Esophagus squamous epithelium (tissue), 5 donors: ENCODE data around the gene KLHL28. TPM values are rescaled to one million over a fixed set of nuclear protein-coding genes. Genes with fewer than 3 reads are reported as not detected.
A peak's percentile ranks its signal among the peaks of the same experiment; 100 is the strongest.

ENCODE experiments used
- DNase-seq: peaks from one replicate; lab custom pipeline; 2025; lab: John Stamatoyannopoulos, UW
- H3K27ac ChIP-seq, 4 donors: fragments of 200-600 bp; sonication (generic); one replicate each; pipeline ENCODE4 v1.5.1; 2016 to 2019; ENCODE audit warnings: mild to moderate bottlenecking in 1 of 4
- H3K27me3 ChIP-seq, 4 donors: fragments of 200-600 bp; sonication (generic); 1 replicate in 3 of 4; 2 replicates in 1 of 4; pipeline versions ENCODE4 v1.5.1 to v1.6.0; 2017 to 2021; ENCODE audit warnings: antibody characterized with exemption in 1 of 4
- H3K36me3 ChIP-seq, 3 donors: fragments of 200-600 bp; sonication (generic); one replicate each; pipeline ENCODE4 v1.5.1; 2016 to 2019
- H3K4me1 ChIP-seq, 3 donors: fragments of 200-600 bp; sonication (generic); one replicate each; pipeline ENCODE4 v1.5.1; 2017 to 2019
- H3K4me3 ChIP-seq, 4 donors: fragments of 200-600 bp; sonication (generic); 1 replicate in 3 of 4; 2 replicates in 1 of 4; pipeline ENCODE4 v1.5.1; 2016 to 2019; ENCODE audit warnings: mild to moderate bottlenecking in 2 of 4, moderate library complexity in 1 of 4
- H3K9me3 ChIP-seq, 3 donors: fragments of 200-600 bp; sonication (generic); one replicate each; pipeline ENCODE4 v1.5.1; 2016 to 2019
- CTCF ChIP-seq, 6 experiments: fragments of 450-650 bp in 4 of 6; fragments of 200-600 bp in 2 of 6; sonication (generic) in 2 of 6; IDR thresholded peaks; one replicate each; pipeline ENCODE4 v1.5.1; 2016 to 2019; ENCODE audit warnings: antibody characterized with exemption in 6 of 6, mild to moderate bottlenecking in 4 of 6, moderate library complexity in 4 of 6
- POLR2A ChIP-seq, 4 donors: fragments of 450-650 bp; IDR thresholded peaks; one replicate each; pipeline ENCODE4 v1.6.1; 2017; ENCODE audit warnings: antibody characterized with exemption in 4 of 4, mild to moderate bottlenecking in 4 of 4, moderate library complexity in 3 of 4
- WGBS, 2 donors: methylation state at CpG; one replicate each; pipeline ENCODE4 v1.1.5; 2018; 5-methylcytosine and 5-hydroxymethylcytosine counted together
- intact Hi-C: fragments of 100-400 bp; cut with DNase I; formaldehyde crosslinking; loops from one replicate; pipeline ENCODE4 v1.15.0; 2022
- total RNA-seq, 4 donors: library from RNA; depleted of rRNA; stranded (reverse); fragments of >200 nt; gene quantifications; one replicate each; pipeline ENCODE4 v1.1.0, GENCODE V29; 2016
- donor health status: DM: yes; HTN: yes; CAD: no.

Gene KLHL28
- total RNA-seq, 4 donors from 2014 or later: 7.2 to 10.3 (median 8.4) TPM

- Histone ChIP-seq H3K27me3 (peaks cover 0 to 32% (median 0%) of the 10 kb centered on the region in 4 donors), H3K9me3 (no peaks in the 10 kb centered on the region), H3K4me3 (no peak overlapping the region), H3K36me3 (peaks cover 0 to 6% (median 0%) of the 10 kb centered on the region in 3 donors), H3K4me1 (peaks cover 0 to 30% (median 0%) of the 10 kb centered on the region in 3 donors), H3K27ac (no peak overlapping the region)
- 66 to 79% methylated on average over 2 of the region's 2 CpGs for WGBS, 2 donors
- DNase-seq: no peak
- TF ChIP-seq POLR2A (IDR thresholded peaks at IDR 0.05): no peak
- no peak for TF ChIP-seq CTCF (IDR thresholded peaks at IDR 0.05)
- intact Hi-C loops: loop anchor here (10.0 kb wide), 1 partner anchor 354 kb away; no protein-coding TSS in a partner anchor
Observed at GRCh38 chr14:44910821-44911220, 50.9 kb downstream of the KLHL28 start.

- WGBS, 2 donors: 30 to 48% methylated on average over 2 of the region's 2 CpGs
Observed at GRCh38 chr14:44901696-44902095, 60.1 kb downstream of the KLHL28 start.

GRCh38 chr14:44898551-44898950 is 63.2 kb downstream of the KLHL28 start:
- H3K27ac ChIP-seq: peak overlapping the region in 3 of 4 donors; percentile 97 to 99 (median 98)

More at GRCh38 chr14:44901696-44902095, 60.1 kb downstream of the KLHL28 start:
- no peak overlapping the region for H3K27ac ChIP-seq
- peaks cover 0 to 39% (median 0%) of the 10 kb centered on the region in 3 donors for H3K36me3 ChIP-seq
- H3K4me3 ChIP-seq: no peak overlapping the region
- TF ChIP-seq CTCF (IDR thresholded peaks at IDR 0.05) (no peak), POLR2A (IDR thresholded peaks at IDR 0.05) (no peak)
- no peaks in the 10 kb centered on the region for H3K9me3 ChIP-seq
- intact Hi-C loops: no loop called here
- H3K27me3 ChIP-seq: no peaks in the 10 kb centered on the region
- peaks cover 0 to 35% (median 0%) of the 10 kb centered on the region in 3 donors for H3K4me1 ChIP-seq
- DNase-seq: no peak

GRCh38 chr14:44897845-44898151 is 63.9 kb downstream of the KLHL28 start:
- no peak for DNase-seq
- Histone ChIP-seq H3K4me1 (peaks cover 0 to 43% (median 0%) of the 10 kb centered on the region in 3 donors), H3K9me3 (no peaks in the 10 kb centered on the region), H3K27me3 (no peaks in the 10 kb centered on the region), H3K4me3 (peak overlapping the region; percentile 70 to 91 (median 80)), H3K36me3 (peaks cover 0 to 14% (median 0%) of the 10 kb centered on the region in 3 donors), H3K27ac (peak overlapping the region; percentile 97 to 99 (median 98))
- intact Hi-C loops: no loop called here
- WGBS, 2 donors: 3 to 7% methylated on average over 3 to 7 of the region's 13 CpGs
- TF ChIP-seq POLR2A (IDR thresholded peaks at IDR 0.05) (no peak), CTCF (IDR thresholded peaks at IDR 0.05) (no peak)

More at GRCh38 chr14:44898551-44898950, 63.2 kb downstream of the KLHL28 start:
- DNase-seq: no peak
- no peaks in the 10 kb centered on the region for H3K27me3 ChIP-seq
- no peak for TF ChIP-seq CTCF (IDR thresholded peaks at IDR 0.05)
- intact Hi-C loops: no loop called here
- peak overlapping the region; percentile 70 to 91 (median 80) for H3K4me3 ChIP-seq
- H3K36me3 ChIP-seq: peaks cover 0 to 19% (median 0%) of the 10 kb centered on the region in 3 donors
- 44 to 49% methylated on average over 6 of the region's 6 CpGs for WGBS, 2 donors
- H3K9me3 ChIP-seq: no peaks in the 10 kb centered on the region
- peaks cover 0 to 43% (median 0%) of the 10 kb centered on the region in 3 donors for H3K4me1 ChIP-seq

GRCh38 chr14:44897041-44897844 is 64.5 kb downstream of the KLHL28 start:
- intact Hi-C loops: no loop called here
- peaks cover 0 to 43% (median 0%) of the 10 kb centered on the region in 3 donors for H3K4me1 ChIP-seq
- H3K27ac ChIP-seq: peak overlapping the region; percentile 97 to 99 (median 98)
- whole genome bisulfite sequencing, 2 donors: 0% methylated on average over 18 to 19 of the region's 81 CpGs
- DNase-seq: peak; percentile 89
- H3K27me3 ChIP-seq: no peaks in the 10 kb centered on the region
- peaks cover 0 to 9% (median 0%) of the 10 kb centered on the region in 3 donors for H3K36me3 ChIP-seq
- H3K9me3 ChIP-seq: no peaks in the 10 kb centered on the region
- H3K4me3 ChIP-seq: peak overlapping the region; percentile 70 to 91 (median 80)
- TF ChIP-seq POLR2A (IDR thresholded peaks at IDR 0.05) (peak in 3 of 4 donors; percentile 43 to 86 (median 70)), CTCF (IDR thresholded peaks at IDR 0.05) (peak in 1 of 6 experiments; percentile 5)
